Right renal pelvis (tissue), 4 donors: ENCODE measurements around the gene TTLL11. TPM values are rescaled to one million over a fixed set of nuclear protein-coding genes. Genes with fewer than 3 reads are reported as not detected.
"Not testable (repeated sequence)": the region's sequence is repeated elsewhere in the genome, so short reads cannot be mapped to it uniquely, and the experiment has no call there.

ENCODE experiments used
- DNase-seq, 4 donors: peaks; one replicate each; pipeline ENCODE4 v3.0.0-alpha.2; 2013; ENCODE audit warnings: low read depth in 4 of 4, low spot score in 3 of 4, missing footprints in 1 of 4
- polyA plus RNA-seq, 4 donors: library from polyadenylated mRNA; unstranded; fragments of 120-200 nt; gene quantifications; one replicate each; pipeline ENCODE4 v1.2.1, GENCODE V29; 2013; ENCODE audit not compliant: insufficient read length in 4 of 4

The TTLL11 gene
- polyA plus RNA-seq, 4 donors, result 5.9 to 9.1 (median 8.6) TPM

DNA sequence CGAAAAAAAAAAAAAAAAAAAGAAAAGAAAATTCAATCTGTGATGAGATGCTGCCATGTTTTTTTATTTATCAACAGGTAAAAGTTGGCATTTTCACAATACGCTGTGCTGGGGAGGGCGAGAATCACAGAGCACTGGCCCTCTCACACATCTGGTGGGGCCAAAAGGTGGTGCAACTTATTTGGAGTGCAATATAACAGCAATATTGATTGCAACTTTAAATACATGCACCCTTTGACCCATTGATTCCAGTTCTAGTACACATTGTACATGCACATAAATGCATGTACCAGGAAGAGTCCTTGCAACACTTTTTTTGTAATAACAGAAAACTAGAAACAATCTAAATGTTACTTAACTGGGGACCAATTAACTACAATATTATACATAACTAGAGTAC lies 282.6 kb downstream of the TTLL11 start:
- no peak for DNase-seq

DNA sequence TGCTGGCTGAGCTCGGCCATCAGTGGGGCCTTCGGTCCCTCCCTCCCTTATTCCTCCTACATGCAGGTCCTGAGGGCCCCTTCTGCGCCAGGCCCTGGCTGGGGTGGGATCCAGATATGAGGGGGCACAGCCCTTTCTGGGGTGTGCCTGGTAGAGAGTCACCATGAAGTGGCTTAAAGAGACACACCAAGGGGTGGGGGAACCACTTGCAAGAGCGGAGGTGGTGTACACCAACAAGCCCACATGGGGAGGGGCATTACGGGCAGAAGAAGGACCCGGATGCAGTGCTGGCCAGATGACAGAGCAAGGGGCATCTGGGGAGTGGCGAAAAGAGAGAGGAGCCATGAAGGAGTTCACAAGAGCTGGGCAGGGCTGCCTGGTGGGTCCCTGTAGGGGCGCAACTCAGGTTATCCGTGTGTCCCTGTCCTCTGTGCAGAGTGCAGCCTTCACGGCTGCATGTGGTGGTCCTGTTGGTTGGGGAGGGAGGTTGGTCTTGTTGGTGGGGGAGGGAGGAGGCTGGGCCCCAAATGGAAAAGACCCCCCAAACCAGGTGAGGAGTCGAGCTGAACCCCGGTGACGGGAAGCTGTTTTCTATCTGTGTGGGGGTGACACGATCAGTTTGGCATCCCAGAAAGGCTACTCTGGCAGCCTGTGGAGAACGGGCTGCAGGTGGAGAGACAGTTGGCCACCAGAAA lies 283.6 kb downstream of the TTLL11 start:
- no peak for DNase-seq

DNA sequence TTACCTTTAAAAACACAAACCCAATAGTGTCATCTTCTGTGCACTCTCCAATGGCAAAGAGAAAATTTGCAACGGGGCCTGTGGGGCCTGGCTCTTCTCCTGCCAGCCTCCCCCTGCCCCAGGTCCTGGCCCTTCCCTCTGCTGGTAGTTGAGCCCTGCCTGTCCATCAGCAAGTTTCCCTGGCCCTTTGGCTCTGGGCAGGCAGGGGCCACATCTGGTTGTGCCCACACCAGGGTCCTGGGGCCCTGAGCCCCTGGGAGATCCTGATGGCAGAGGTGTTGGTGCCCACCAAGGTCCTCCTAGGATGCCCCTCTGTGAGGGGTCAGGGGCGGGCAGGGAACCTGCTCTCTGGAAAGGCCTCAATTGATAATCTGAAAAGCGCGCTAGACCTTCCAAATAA lies 284.3 kb downstream of the TTLL11 start:
- no peak for DNase-seq

DNA sequence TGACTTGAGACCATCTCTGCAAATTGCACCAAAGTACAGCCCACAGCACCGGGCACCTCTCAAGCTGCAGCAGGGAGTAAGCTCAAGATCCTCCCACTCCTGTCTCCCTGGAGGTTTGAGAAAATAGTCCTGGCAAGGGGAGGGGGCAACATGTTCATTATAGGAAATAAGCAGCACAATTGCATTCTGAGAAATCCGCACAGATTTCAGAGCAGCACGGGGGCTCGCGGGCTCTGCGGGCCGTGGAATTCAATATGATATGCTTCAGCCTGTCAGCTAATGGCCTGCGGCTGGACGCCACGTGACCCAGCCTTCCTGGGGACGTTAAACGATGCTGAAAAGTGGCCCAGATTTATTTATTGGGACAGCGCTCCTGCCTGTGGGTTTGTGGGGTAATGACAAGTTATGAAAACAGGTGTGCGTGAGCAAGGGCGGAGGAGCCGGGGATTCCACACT lies 285.3 kb downstream of the TTLL11 start:
- peak in 2 of 4 donors; percentile 31 to 44 for DNase-seq

DNA sequence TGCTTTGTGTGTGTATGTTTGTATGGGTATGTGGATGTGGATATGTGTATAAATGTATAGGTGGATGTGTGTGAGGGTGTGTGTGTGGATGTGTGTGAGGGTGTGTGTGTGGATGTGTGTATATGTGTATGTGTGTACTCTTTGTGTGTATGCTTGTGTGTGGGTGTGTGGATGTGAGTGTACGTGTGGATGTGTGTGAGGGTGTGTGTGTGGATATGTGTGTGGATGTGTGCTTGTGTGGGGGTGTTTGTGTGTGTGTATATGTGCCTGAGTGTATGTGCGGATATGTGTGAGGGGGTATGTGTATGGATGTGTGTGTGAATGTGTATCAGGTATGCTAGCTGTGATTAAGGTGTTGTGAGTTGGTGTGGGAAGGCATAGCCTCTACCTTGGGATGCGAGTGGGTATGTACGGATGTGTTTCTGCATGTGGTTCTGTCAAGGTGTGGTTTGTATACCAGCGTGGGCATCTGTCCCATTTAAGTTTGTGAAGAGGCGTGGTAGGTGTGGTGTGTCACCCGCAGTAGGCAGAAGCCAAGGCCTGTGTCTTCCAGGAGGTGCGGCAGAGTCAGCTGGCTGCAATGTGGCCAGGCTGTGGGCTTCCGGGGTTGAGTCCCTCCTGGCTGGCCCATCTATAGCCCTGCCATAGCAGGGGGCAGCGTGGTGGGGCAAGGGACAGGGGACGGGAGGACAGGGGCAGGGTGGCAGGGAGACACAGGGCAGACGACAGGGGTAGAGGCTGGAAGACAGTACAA lies 285.9 kb downstream of the TTLL11 start:
- no peak for DNase-seq

DNA sequence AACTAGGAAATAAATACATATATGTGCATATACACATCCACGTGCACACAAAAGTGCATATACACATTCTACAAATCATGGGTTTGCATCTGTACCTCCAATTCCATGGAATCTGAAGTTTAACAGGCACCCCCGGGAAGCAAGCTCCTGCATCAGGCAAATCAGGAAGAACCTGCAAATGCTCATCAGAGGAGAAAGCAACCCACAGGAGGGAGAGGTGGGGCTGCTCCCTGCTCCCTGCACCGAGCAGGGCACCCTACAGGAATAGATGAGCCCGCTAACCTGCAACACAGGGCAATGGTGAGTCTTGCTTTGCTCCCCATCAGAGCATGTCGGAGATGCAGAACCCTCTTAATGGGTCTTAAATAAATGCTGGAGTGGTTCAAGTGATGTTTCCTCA lies 290.4 kb downstream of the TTLL11 start:
- no peak for DNase-seq

DNA sequence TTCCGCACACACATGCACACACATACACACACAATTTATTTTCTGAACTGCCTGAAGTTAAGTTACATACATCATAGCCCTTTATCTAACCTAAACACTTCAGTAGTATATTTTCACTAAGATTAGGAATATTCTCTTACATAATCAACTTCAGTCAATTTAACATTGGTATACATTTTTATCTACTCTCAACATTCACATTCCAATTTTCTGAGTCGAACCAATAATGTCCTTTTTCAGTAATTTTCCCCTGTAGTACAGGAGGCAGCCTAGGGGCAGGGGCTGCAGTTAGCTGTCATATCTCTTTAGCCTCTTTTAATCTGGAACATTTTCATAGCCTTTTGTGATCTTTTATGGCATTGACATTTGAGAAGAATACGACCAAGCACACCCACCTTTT lies 291.5 kb downstream of the TTLL11 start:
- no peak for DNase-seq

DNA sequence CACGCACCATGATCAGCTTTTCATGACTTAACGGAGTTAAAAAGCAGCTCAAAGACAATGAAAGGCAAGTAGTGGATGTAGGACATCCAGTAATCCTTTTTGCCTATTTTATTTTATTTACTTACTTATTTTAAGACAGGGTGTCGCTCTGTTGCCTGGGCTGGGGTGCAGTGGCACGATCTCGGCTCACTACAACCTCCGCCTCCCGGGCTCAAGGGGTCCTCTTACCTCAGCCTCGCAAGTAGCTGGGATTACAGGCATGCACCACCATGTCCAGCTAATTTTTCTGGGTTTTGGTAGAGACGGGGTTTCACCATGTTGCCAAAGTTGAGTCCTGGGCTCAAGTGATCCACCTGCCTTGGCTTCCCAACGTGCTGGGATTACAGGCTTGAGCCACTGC lies 292.7 kb downstream of the TTLL11 start:
- no peak for DNase-seq

DNA sequence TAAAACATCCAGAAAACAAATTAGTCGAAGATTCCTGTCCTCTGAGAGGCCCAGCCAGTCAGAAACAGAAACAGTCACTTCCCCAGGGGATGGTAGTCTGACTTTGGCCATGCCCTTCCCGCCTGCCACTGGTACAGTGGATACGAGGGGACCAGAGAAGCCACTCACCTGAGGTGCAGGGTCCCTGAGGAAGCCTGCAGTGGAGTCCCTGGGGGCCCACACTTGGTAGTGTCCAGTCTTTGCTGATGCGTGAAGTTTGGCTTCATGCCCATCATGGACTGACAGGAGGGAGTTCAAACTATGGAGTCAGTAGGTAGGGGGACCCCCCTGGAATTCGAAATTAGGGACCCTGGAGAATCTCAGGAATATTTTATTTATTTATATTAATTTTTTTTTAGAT lies 294.2 kb downstream of the TTLL11 start:
- DNase-seq, result no peak

DNA sequence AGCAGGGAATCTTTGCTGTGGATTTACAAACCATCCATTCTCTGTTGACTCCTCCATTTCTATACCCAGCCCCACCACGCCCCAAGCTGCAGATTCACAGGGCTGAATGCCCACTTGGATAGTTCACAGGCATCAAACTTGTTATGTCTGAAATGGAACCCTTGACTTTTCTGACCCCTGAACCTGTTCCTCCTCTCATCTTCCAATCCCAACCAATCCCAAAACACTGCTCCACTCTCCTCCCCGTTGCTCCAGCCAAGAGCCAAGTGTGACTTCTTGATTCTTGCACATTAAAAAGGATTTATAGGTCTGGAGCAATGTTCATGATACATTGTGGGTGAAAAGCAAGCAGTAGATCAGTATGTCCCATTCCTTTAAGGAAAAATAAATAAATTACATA lies 296.0 kb downstream of the TTLL11 start:
- peak in 2 of 4 donors; percentile 39 to 43 for DNase-seq

DNA sequence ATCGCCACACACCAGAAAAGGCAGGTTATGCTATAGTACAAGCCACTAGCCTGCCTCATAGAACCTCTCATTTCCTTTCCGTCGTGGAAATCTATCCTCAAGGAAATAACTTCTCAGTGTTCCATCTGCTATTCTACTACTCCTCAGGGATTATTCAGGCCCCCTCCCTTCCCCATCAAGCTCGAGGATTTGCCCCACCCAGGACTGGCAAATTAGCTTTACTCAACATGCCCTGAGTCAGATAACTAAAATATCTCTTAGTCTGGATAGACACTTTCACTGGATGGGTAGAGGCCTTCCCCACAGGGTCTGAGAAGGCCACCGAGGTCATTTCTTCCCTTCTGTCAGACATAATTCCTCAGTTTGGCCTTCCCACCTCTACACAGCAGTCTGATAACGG lies 298.8 kb downstream of the TTLL11 start:
- not testable (repeated sequence) for DNase-seq

DNA sequence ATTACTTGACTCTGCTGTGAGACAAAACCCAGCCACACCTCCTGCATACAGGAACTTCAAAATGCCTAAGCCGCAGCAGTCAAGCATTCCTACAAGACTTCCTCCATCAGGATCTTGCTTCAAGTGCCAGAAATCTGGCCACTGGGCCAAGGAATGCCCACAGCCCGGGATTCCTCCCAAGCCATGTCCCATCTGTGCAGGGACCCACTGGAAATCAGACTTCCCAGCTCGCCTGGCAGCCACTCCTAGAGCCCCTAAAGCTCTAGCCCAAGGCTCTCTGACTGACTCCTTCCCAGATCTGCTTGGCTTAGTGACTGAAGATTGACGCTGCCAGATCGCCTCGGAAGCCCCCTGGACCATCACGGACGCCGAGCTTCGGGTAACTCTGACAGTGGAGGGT lies 300.6 kb downstream of the TTLL11 start:
- DNase-seq, result not testable (repeated sequence)

DNA sequence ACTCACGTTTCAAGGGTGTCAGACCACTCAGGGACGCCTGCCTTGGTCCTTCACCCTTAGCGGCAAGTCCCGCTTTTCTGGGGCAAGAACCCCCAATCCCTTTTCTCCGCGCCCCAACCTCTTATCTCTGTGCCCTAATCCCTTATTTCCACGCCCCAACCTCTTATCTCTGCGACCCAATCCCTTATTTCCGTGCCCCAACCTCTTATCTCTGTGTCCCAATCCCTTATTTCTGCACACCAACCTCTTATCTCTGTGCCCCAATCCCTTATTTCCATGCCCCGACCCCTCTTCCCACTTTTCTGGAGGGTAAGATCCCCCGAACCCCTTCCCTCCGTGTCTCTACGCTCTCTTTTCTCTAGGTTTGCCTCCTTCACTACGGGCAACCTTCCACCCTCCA lies 302.3 kb downstream of the TTLL11 start:
- no peak for DNase-seq

DNA sequence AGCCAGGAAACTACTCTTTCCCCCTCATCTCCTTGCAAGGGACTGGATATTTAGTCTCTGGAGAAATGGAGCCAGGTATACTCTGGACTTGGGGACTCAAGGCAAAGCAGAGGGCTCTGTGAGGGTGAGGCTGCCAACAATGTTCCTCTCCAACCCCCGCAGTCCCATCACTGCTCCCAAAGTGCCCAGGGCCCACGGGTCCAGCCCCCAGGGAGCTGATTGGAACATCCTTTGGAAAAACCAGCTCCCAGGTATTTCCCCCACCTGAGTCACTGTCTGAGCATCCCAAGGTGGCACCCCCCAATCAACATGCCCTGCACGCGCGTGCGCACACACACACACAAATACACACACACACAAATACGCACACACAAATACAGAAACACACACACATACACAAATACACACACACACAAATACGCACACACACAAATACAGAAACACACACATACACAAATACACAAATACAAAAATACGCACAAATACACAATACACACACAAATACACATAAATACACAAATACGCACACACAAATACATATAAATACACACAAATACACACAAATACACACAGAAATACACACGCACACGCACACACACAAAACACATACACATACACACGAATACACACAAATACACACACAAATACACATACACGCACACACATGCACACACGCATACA lies 304.3 kb downstream of the TTLL11 start:
- DNase-seq, result no peak

DNA sequence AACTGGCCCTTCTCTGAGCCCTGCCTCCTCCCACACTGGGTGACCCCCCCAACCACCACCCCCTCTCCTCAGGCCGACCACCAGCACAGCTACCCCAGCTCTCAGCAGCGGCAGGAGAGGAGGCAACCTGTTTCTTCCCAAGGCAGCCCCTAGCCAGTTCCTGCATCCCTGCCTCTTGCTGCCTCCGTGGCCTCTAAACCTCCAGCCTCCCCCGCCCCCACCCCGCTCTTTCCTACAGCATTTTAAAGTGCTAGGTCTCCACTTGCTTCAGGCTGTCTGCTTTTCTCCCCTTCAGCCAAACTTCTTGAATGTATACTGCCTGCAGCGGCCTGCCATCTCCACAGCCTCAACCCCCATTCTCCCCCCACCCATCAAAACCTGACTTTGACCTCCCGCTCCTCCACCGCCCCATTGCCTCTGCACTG lies 306.1 kb downstream of the TTLL11 start:
- DNase-seq, result no peak

DNA sequence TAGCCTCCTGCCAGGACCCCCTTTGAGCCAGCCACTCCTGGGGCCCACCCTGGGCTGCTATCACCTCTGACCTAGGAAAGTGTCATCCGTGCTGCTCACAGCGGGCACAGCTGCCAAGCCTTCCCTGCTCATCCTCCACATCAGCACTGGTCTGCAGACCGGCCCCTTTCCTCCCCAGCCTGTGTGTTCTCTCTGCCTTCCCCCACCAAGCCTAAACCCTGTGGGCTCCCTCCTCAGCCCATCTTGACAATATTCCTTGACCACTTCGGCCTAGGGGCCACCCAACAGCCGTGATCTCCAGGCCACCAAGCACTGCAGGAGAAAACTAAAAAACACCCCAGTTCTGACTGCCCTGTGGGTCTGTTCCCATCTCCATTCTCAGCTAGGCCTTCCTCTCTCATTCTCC lies 306.6 kb downstream of the TTLL11 start:
- DNase-seq, result no peak

DNA sequence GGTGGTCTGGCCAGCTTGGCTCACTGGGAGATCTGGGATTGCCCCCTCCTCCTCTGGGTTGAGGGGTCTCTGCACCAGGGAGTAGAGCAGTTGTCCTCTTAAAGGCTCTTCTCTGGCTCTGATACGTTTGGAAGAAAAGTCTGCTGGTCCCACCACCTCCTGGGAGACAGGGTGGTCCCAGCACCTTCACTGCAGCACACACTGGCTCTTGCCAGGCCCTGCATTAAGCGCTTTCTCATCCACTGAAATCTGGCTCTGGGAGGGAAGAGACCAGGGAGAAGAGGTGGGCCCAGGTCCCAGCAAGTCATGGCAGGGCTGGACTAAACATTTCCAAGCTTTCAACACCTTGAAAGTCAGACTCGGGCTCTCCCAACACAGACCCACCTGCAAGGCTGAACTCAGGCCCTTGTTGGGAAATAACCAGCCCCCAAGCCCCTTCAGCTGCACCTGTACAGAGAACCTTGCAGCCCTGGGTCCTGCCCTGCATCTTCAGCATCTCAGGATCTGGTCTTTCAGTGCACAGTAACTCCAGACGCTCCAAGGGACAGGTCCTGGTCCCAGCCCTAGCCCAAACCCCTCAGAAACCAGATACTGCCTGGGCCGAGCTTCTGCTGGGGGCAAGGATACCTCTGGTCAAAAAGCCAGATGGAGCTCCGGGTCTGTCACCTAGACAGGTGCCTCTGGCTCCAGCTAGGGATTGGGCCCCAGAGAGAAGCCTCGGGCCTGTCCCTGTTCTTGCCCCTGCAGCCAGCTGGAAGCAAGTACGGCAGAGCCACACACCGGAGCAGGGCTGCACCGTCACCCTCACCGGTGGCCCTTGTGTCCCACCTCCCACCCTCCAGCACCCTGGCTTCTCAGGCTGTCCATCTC lies 307.2 kb downstream of the TTLL11 start:
- no peak for DNase-seq

DNA sequence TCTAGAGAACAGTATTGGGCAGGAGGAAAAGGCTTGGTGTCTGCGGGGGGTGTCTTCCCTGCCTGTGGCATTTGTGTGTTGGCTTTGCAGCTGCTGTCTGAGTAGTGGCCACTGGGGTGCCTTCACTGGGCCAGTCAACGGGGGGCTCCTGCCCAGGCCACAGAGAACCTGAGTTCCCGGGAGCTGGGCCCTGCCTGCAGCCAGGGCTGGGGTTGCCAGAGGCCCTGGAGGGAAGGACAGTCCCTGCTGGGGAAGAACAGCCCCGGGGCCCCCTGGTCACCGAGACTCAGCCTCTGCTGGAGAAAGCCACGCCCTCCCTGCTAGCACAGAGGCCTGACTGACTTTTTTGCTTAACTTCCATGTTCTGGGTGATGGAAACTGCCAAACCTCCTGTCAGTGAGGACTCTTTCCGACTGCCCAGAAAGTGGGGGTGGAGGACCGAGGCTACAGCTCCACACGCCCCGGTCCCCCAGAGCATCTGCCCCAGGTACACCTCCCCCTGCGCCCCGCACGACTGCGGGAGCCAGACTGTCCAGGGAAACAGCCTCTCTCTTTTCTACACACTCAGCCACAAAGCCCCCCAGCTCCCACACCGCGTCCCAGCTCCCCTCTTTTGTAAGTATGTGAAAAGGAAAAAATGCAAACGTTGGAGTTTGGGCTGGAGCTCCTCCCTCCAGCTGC lies 308.2 kb downstream of the TTLL11 start:
- DNase-seq, result no peak

DNA sequence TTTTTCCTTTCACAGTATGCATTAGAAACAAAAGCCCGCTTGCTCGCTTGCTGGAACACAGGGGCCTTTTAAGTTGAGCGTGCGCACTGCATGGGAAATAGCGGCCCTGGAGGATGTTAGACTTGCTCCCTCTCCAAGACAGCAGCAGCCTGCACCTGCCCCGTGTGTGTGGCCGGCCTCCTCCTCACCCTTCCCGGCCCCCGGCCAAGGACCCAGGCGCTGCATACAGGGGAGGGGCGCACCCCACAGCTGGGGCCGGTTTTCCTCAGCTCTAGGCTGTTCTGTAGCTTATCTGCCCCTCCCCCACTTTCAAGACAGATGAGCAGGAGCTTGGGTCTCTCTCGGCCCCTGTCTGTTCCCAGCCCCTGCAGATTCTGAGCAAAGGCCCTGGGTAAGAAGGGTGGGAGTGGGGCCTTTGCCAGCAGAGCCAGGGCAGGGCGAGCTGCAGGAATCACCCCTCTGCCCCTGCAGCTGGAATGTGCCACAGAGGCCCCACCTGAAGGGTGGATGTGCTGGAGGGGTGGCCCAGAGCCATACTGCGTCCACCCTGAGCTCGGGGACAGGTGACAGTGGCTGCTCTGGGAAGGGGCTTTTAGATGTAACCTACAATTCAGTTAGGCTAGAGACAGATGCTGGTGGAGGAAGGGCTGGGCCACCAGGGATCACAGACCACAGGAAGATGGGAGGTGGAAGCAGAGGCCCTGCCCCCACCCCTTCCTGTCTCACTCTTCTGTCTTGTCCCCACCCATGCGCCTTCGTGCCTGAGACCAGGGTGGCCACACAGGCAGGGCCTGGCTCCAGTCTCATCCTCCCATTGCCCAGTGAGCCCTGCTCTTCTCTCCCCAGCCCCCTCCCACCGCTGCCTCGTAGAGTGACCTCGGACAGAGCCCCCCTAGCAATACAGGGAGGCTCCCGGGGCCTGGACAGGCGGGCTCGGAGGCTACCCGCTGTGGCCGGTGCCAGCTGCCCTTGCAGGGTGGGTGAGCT lies 309.3 kb downstream of the TTLL11 start:
- no peak for DNase-seq
